Measurements from ENCODE around the gene WDR90.
A peak's percentile ranks its signal among the peaks of the same experiment; 100 is the strongest.

Gene WDR90

GRCh38 chr16:640614-641013 is 8.6 kb upstream of the WDR90 start:
- DNase-seq: no peak

- peak; percentile 7 for DNase-seq
Observed at GRCh38 chr16:641326-642188, 7.6 kb upstream of the WDR90 start, which contains the start of gene MCRIP2. MCRIP2 (plus strand) TSS chr16:641828; CDS start chr16:641992, 164 bp downstream.

- DNase-seq: no peak
Observed at GRCh38 chr16:642189-643049, 6.7 kb upstream of the WDR90 start.

- no peak for DNase-seq
Observed at GRCh38 chr16:643050-643368, 6.2 kb upstream of the WDR90 start.

GRCh38 chr16:644556-644955 is 4.6 kb upstream of the WDR90 start:
- no peak for DNase-seq

GRCh38 chr16:645852-646678 is 3.1 kb upstream of the WDR90 start:
- DNase-seq: no peak

GRCh38 chr16:646679-647172 is 2.4 kb upstream of the WDR90 start:
- no peak for DNase-seq

GRCh38 chr16:647173-647902 is 1.8 kb upstream of the WDR90 start:
- no peak for DNase-seq

- DNase-seq: no peak
Observed at GRCh38 chr16:648071-648780, 939 bp upstream of the WDR90 start.

GRCh38 chr16:649631-650030 is 466 bp downstream of the WDR90 start:
- DNase-seq: no peak

- DNase-seq: no peak
Observed at GRCh38 chr16:651844-652243, 2.7 kb downstream of the WDR90 start.

- no peak for DNase-seq
Observed at GRCh38 chr16:652454-653305, 3.5 kb downstream of the WDR90 start.

GRCh38 chr16:654034-654433 is 4.9 kb downstream of the WDR90 start:
- DNase-seq: no peak

- DNase-seq: no peak
Observed at GRCh38 chr16:657487-657886, 8.3 kb downstream of the WDR90 start.

- no peak for DNase-seq
Observed at GRCh38 chr16:658679-659571, 9.8 kb downstream of the WDR90 start.

- DNase-seq: no peak
Observed at GRCh38 chr16:659618-660017, 10.5 kb downstream of the WDR90 start.

GRCh38 chr16:660132-660458 is 10.9 kb downstream of the WDR90 start:
- no peak for DNase-seq

GRCh38 chr16:660459-661183 is 11.5 kb downstream of the WDR90 start:
- DNase-seq: peak; percentile 15

Data from SIG-M5 (cell line).